PC-9 (cell line): Measurements from ENCODE around the gene FAM174A. TPM values are rescaled to one million over a fixed set of nuclear protein-coding genes. Genes with fewer than 3 reads are reported as not detected.

ENCODE experiments used
- Bru-seq: library from RNA; stranded (reverse); fragments of 400-500 nt; gene quantifications from one replicate; lab custom pipeline; 2021; lab: Mats Ljungman, UMichigan
- BruChase-seq, 2 experiments: library from RNA; stranded (reverse); fragments of 400-500 nt; gene quantifications; one replicate each; lab custom pipeline; 2021; lab: Mats Ljungman, UMichigan
- BruUV-seq: library from RNA; stranded (reverse); fragments of 400-500 nt; replicated peaks from 2 replicates; lab custom pipeline; 2021; lab: Mats Ljungman, UMichigan
- CTCF ChIA-PET: fragments of 300-600 bp; sonication (Branson Sonifier 250); formaldehyde crosslinking; loops from one replicate; lab custom pipeline; 2022; ENCODE audit warnings: antibody characterized with exemption; lab: Charles Lee
- POLR2A ChIA-PET: fragments of 300-600 bp; sonication (Branson Sonifier 250); formaldehyde crosslinking; loops from one replicate; lab custom pipeline; 2022; ENCODE audit warnings: antibody characterized with exemption; ENCODE audit not compliant: unreplicated experiment; lab: Charles Lee
- DNase-seq, 2 experiments: peaks; one replicate each; pipeline versions ENCODE4 v3.0.0 to v3.0.0-alpha.2; 2015 to 2022; ENCODE audit warnings: mixed read lengths in 1 of 2
- H2AFZ ChIP-seq: fragments of 200-600 bp; sonication (generic); 2 replicates; pipeline ENCODE4 v1.8.1; 2017; ENCODE audit warnings: antibody characterized with exemption
- H3F3A ChIP-seq: fragments of 200-600 bp; sonication (generic); 2 replicates; pipeline ENCODE4 v1.8.1; 2017; ENCODE audit warnings: antibody characterized with exemption, mild to moderate bottlenecking, low read depth; ENCODE audit not compliant: insufficient read depth
- H3K27ac ChIP-seq: fragments of 200-600 bp; sonication (generic); 2 replicates; pipeline ENCODE4 v1.6.1; 2016; ENCODE audit warnings: mixed run types
- H3K27me3 ChIP-seq: fragments of 200-600 bp; sonication (generic); 2 replicates; pipeline ENCODE4 v1.6.1; 2016; ENCODE audit warnings: low read depth, mixed run types; ENCODE audit not compliant: insufficient read depth
- H3K36me3 ChIP-seq: fragments of 200-600 bp; sonication (generic); 2 replicates; pipeline ENCODE4 v1.6.1; 2016; ENCODE audit warnings: low read depth, mixed run types
- H3K4me1 ChIP-seq: fragments of 200-600 bp; sonication (generic); replicated peaks from 2 replicates; pipeline ENCODE4 v1.6.1; 2016; ENCODE audit warnings: mixed run types; ENCODE audit not compliant: insufficient read depth
- H3K4me2 ChIP-seq: fragments of 200-600 bp; sonication (generic); 2 replicates; pipeline ENCODE4 v1.6.1; 2017; ENCODE audit warnings: mixed run types
- H3K4me3 ChIP-seq: fragments of 200-600 bp; sonication (generic); 2 replicates; pipeline ENCODE4 v1.6.1; 2016; ENCODE audit warnings: mixed run types
- H3K79me2 ChIP-seq: fragments of 200-600 bp; sonication (generic); 2 replicates; pipeline ENCODE4 v1.6.1; 2017; ENCODE audit warnings: low read depth, mixed run types
- H3K9me2 ChIP-seq: fragments of 200-600 bp; sonication (generic); 2 replicates; pipeline ENCODE4 v1.8.1; 2017; ENCODE audit warnings: mild to moderate bottlenecking; ENCODE audit not compliant: insufficient read depth
- H3K9me3 ChIP-seq: fragments of 200-600 bp; sonication (generic); 2 replicates; pipeline ENCODE4 v1.8.1; 2016; ENCODE audit warnings: low read depth; ENCODE audit not compliant: insufficient read depth
- H4K20me1 ChIP-seq: fragments of 200-600 bp; sonication (generic); 2 replicates; pipeline ENCODE4 v1.8.1; 2017; ENCODE audit not compliant: insufficient read depth
- CTCF ChIP-seq: fragments of 200-600 bp; sonication (generic); conservative IDR thresholded peaks from 2 replicates; pipeline ENCODE4 v1.6.1; 2017; ENCODE audit warnings: mixed run types, antibody characterized with exemption, mild to moderate bottlenecking, moderate library complexity
- EZH2 ChIP-seq: fragments of 200-600 bp; sonication (generic); IDR thresholded peaks from 2 replicates; pipeline ENCODE4 v1.8.0; 2017; ENCODE audit warnings: antibody characterized with exemption, low read depth
- intact Hi-C: fragments of 100-400 bp; cut with micrococcal nuclease; formaldehyde crosslinking; loops from one replicate; pipeline ENCODE4 v1.10.0; 2022; ENCODE audit not compliant: unreplicated experiment
- long read RNA-seq: library from polyadenylated mRNA; stranded (forward); transcript quantifications from one replicate; pipeline ENCODE4 v2.0.0, GENCODE V29; 2022
- total RNA-seq: library from RNA; stranded (reverse); gene quantifications from 2 replicates; pipeline ENCODE4 v1.2.3, GENCODE V29; 2021

The FAM174A gene
- total RNA-seq (9.2 and 11.6 TPM in 2 replicates), Bru-seq, nascent RNA (percentile 59 among the genes with signal in this experiment), BruChase-seq, experiment 1, labeled RNA remaining after a 2-hour chase (percentile 45 among the genes with signal in this experiment), BruChase-seq, experiment 2, labeled RNA remaining after a 6-hour chase (percentile 45 among the genes with signal in this experiment)
- long read RNA-seq, transcript FAM174A-201 (3 exons, 1,356 nt) = major isoform, 27 of 27 reads
- long read RNA-seq, partial matches to known transcripts = 0 of 27 reads
- long read RNA-seq, other reads (novel, unspliced or antisense) = 0 of 27 reads

DNA sequence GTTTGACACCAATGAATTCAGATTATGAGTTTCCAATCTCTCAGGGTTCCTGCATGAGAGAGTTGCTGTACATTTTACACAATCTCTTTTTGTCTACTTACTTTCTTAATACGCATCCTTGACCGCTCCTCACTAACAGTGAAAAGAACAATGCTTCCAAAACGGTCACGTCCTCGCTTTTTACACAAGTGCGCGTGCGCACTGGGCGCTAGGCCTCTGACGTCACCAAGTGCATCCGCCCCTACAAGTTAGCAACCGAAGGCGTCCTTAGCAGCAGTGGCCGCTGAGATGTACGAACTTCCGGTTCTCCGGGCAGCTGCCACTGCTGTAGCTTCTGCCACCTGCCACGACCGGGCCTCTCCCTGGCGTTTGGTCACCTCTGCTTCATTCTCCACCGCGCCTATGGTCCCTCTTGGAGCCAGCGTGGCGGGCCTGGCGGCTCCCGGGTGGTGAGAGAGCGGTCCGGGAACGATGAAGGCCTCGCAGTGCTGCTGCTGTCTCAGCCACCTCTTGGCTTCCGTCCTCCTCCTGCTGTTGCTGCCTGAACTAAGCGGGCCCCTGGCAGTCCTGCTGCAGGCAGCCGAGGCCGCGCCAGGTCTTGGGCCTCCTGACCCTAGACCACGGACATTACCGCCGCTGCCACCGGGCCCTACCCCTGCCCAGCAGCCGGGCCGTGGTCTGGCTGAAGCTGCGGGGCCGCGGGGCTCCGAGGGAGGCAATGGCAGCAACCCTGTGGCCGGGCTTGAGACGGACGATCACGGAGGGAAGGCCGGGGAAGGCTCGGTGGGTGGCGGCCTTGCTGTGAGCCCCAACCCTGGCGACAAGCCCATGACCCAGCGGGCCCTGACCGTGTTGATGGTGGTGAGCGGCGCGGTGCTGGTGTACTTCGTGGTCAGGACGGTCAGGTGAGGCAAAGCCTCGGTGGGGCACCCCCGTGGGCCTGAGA lies at the start of gene FAM174A:
FAM174A (plus strand) TSS at position 315 of the 946 bp plus-strand sequence; CDS start at position 472, 157 bp downstream.
- Histone ChIP-seq H3K9me3 (0 out of 2 replicates have a peak, but pooled peaks cover 7% of the 10 kb centered on the region), H3K4me1 (peaks cover 19% of the 10 kb centered on the region), H3K4me2 (peak within 1 kb of the TSS; percentile 79), H3K27ac (no peak within 1 kb of the TSS), H3K36me3 (no peaks in the 10 kb centered on the region), H3K4me3 (peak within 1 kb of the TSS; percentile 63), H4K20me1 (no peaks in the 10 kb centered on the region), H2AFZ (peak within 1 kb of the TSS; percentile 90), H3F3A (no peaks in the 10 kb centered on the region), H3K79me2 (peaks cover 19% of the 10 kb centered on the region; the same call in 1 of the 2 replicates), H3K9me2 (no peaks in the 10 kb centered on the region), H3K27me3 (no peaks in the 10 kb centered on the region)
- POLR2A ChIA-PET = interaction anchor here (0.6 to 0.8 kb wide), 3 partner anchors 18 to 237 kb away, joined by 3 to 5 read pairs (median 5); no protein-coding TSS in a partner anchor
- TSS peak; percentile 34 for BruUV-seq
- CTCF ChIA-PET = no interaction called here
- DNase-seq = peak; percentile 87 to 91
- TF ChIP-seq EZH2 = no peak
- TF ChIP-seq CTCF = no peak
- intact Hi-C loops = no loop called here

GRCh38 chr5:100493996-100494395 lies 41.2 kb upstream of the FAM174A start:
- Histone ChIP-seq H3K36me3 (no peaks in the 10 kb centered on the region), H4K20me1 (no peaks in the 10 kb centered on the region), H3K4me2 (no peak overlapping the region), H3K27me3 (no peaks in the 10 kb centered on the region), H3K4me1 (no peaks in the 10 kb centered on the region), H3F3A (no peaks in the 10 kb centered on the region), H3K9me2 (no peaks in the 10 kb centered on the region), H3K79me2 (no peaks in the 10 kb centered on the region), H3K27ac (no peak overlapping the region), H3K4me3 (no peak overlapping the region), H2AFZ (no peak overlapping the region), H3K9me3 (no peaks in the 10 kb centered on the region)
- intact Hi-C loops = no loop called here
- TF ChIP-seq EZH2 = no peak
- no peak for TF ChIP-seq CTCF
- ChIA-PET POLR2A (no interaction called here), CTCF (no interaction called here)
- BruUV-seq = no TSS peak
- DNase-seq = no peak

- no peaks in the 10 kb centered on the region for H3K27me3 ChIP-seq
- no peaks in the 10 kb centered on the region for H3K9me2 ChIP-seq
- H4K20me1 ChIP-seq = no peaks in the 10 kb centered on the region
- no peaks in the 10 kb centered on the region for H3K36me3 ChIP-seq
- ChIA-PET POLR2A (no interaction called here), CTCF (no interaction called here)
- TF ChIP-seq EZH2 (no peak), CTCF (no peak)
- DNase-seq = no peak
- no TSS peak for BruUV-seq
- H3K9me3 ChIP-seq = no peaks in the 10 kb centered on the region; the same call in 1 of the 2 replicates
- H3K4me2 ChIP-seq = no peak overlapping the region
- no peak overlapping the region for H2AFZ ChIP-seq
- no peak overlapping the region for H3K4me3 ChIP-seq
- no peaks in the 10 kb centered on the region for H3K4me1 ChIP-seq
- no peaks in the 10 kb centered on the region for H3K79me2 ChIP-seq
- intact Hi-C loops = no loop called here
- no peaks in the 10 kb centered on the region for H3F3A ChIP-seq
- H3K27ac ChIP-seq = no peak overlapping the region
Observed at GRCh38 chr5:100496296-100496695, 38.9 kb upstream of the FAM174A start.
